SK-N-SH (cell line): Measurements from ENCODE around the gene RPL3. TPM values are rescaled to one million over a fixed set of nuclear protein-coding genes. Genes with fewer than 3 reads are reported as not detected.

Experiments used
- CTCF ChIA-PET: fragments of 300-600, 350-600 bp; formaldehyde crosslinking; extraction: SDS; loops from one replicate; lab custom pipeline; 2021; lab: Yijun Ruan, JAX
- POLR2A ChIA-PET: fragments of 350-600 bp; sonication (Branson Sonifier 250); formaldehyde crosslinking; extraction: SDS; loops from one replicate; lab custom pipeline; 2020; ENCODE audit warnings: antibody characterized with exemption, inconsistent platforms; lab: Yijun Ruan, JAX
- DNase-seq: peaks from one replicate; pipeline ENCODE4 v3.0.0; 2012
- H2AFZ ChIP-seq: fragments of 200-600 bp; sonication (generic); 2 replicates; pipeline ENCODE4 v1.8.1; 2016; ENCODE audit warnings: antibody characterized with exemption, mild to moderate bottlenecking, low read depth
- H3F3A ChIP-seq: fragments of 200-600 bp; sonication (generic); replicated peaks from 2 replicates; pipeline ENCODE3; 2016; ENCODE audit warnings: antibody characterized with exemption, mild to moderate bottlenecking; ENCODE audit not compliant: insufficient read depth
- H3K27ac ChIP-seq, 2 experiments: fragments of 200-500 bp in 1 of 2; fragments of 200-600 bp in 1 of 2; sonication (Bioruptor generic) in 1 of 2; sonication (generic), shearing (Covaris generic) in 1 of 2; 2 replicates each; pipeline versions ENCODE4 v1.5.1 to v1.6.1; 2014 to 2016; ENCODE audit warnings: low read depth in 2 of 2, inconsistent platforms in 1 of 2, low read length in 1 of 2, mild to moderate bottlenecking in 1 of 2, mixed read lengths in 1 of 2
- H3K27me3 ChIP-seq: fragments of 200-600 bp; sonication (generic), shearing (Covaris generic); 2 replicates; pipeline ENCODE4 v1.6.1; 2016; ENCODE audit warnings: mixed run types; ENCODE audit not compliant: insufficient read depth
- H3K36me3 ChIP-seq, 2 experiments: fragments of 200-500 bp in 1 of 2; fragments of 200-600 bp in 1 of 2; sonication (Bioruptor generic) in 1 of 2; sonication (generic) in 1 of 2; replicated peaks in 1 of 2; 2 replicates each; pipeline versions ENCODE3 to v1.5.1; 2014 to 2016; ENCODE audit warnings: low read length in 1 of 2, mild to moderate bottlenecking in 1 of 2; ENCODE audit not compliant: insufficient read depth in 2 of 2, control insufficient read depth in 1 of 2
- H3K4me1 ChIP-seq, 2 experiments: fragments of 200-500 bp in 1 of 2; fragments of 200-600 bp in 1 of 2; sonication (Bioruptor generic) in 1 of 2; sonication (generic), shearing (Covaris generic) in 1 of 2; 2 replicates each; pipeline versions ENCODE4 v1.5.1 to v1.6.1; 2014 to 2016; ENCODE audit warnings: low read depth in 1 of 2, low read length in 1 of 2, mixed run types in 1 of 2; ENCODE audit not compliant: insufficient read depth in 2 of 2, control insufficient read depth in 1 of 2
- H3K4me2 ChIP-seq: fragments of 200-600 bp; sonication (generic), shearing (Covaris generic); 2 replicates; pipeline ENCODE4 v1.6.1; 2017; ENCODE audit warnings: mixed run types
- H3K4me3 ChIP-seq, 2 experiments: fragments of 200-500 bp in 1 of 2; fragments of 200-600 bp in 1 of 2; sonication (Bioruptor generic) in 1 of 2; sonication (generic), shearing (Covaris generic) in 1 of 2; 2 replicates each; pipeline versions ENCODE4 v1.5.1 to v1.8.1; 2014 to 2016; ENCODE audit warnings: low read depth in 2 of 2, inconsistent platforms in 1 of 2, low read length in 1 of 2, mild to moderate bottlenecking in 1 of 2, mixed read lengths in 1 of 2, moderate library complexity in 1 of 2
- H3K79me2 ChIP-seq: fragments of 200-600 bp; sonication (generic); 2 replicates; pipeline ENCODE4 v1.8.1; 2017; ENCODE audit warnings: mild to moderate bottlenecking; ENCODE audit not compliant: insufficient read depth
- H3K9ac ChIP-seq: fragments of 200-600 bp; sonication (generic); 2 replicates; pipeline ENCODE4 v1.6.1; 2017; ENCODE audit warnings: mixed run types
- H3K9me2 ChIP-seq: fragments of 200-600 bp; sonication (generic); 2 replicates; pipeline ENCODE4 v1.6.1; 2017; ENCODE audit warnings: mixed run types
- H3K9me3 ChIP-seq: fragments of 200-600 bp; sonication (generic); 2 replicates; pipeline ENCODE4 v1.6.1; 2017; ENCODE audit warnings: mixed run types, mild to moderate bottlenecking, moderate library complexity
- H4K20me1 ChIP-seq: fragments of 200-600 bp; sonication (generic); 2 replicates; pipeline ENCODE4 v1.6.1; 2017; ENCODE audit warnings: mild to moderate bottlenecking, mixed run types; ENCODE audit not compliant: insufficient read depth
- CHD2 ChIP-seq: fragments of 150-350 bp; IDR thresholded peaks from 2 replicates; pipeline ENCODE4 v1.6.1; 2018; ENCODE audit warnings: low read length; ENCODE audit not compliant: partially characterized antibody
- EP300 ChIP-seq, 2 experiments: IDR thresholded peaks; 2 replicates each; pipeline versions ENCODE4 v1.4.0 to v1.6.1; 2012; ENCODE audit warnings: borderline replicate concordance in 1 of 2, low read depth in 1 of 2, low read length in 1 of 2
- EZH2phosphoT487 ChIP-seq: fragments of 200-600 bp; sonication (generic); IDR thresholded peaks from 2 replicates; pipeline ENCODE4 v1.6.1; 2017; ENCODE audit warnings: low read depth, mixed run types, mild to moderate bottlenecking, antibody characterized with exemption, moderate library complexity, borderline replicate concordance
- FOSL2 ChIP-seq: IDR thresholded peaks from 2 replicates; pipeline ENCODE4 v1.4.0; 2012; ENCODE audit warnings: low read depth, mild to moderate bottlenecking, moderate library complexity, borderline replicate concordance
- JUND ChIP-seq: IDR thresholded peaks from 2 replicates; pipeline ENCODE4 v1.4.0; 2012
- MAX ChIP-seq: IDR thresholded peaks from 2 replicates; pipeline ENCODE4 v1.4.0; 2012; ENCODE audit warnings: low read depth
- RAD21 ChIP-seq: IDR thresholded peaks from 2 replicates; pipeline ENCODE4 v1.6.1; 2012; ENCODE audit warnings: mild to moderate bottlenecking, low read length
- SIN3A ChIP-seq: IDR thresholded peaks from 2 replicates; pipeline ENCODE4 v1.6.1; 2012; ENCODE audit warnings: low read depth, mild to moderate bottlenecking, low read length, moderate library complexity, borderline replicate concordance
- SMC3 ChIP-seq: IDR thresholded peaks from 2 replicates; pipeline ENCODE4 v1.6.1; 2012; ENCODE audit warnings: low read depth, low read length, improper control_type of control experiment
- TAF1 ChIP-seq: IDR thresholded peaks from 2 replicates; pipeline ENCODE4 v1.6.1; 2012; ENCODE audit warnings: low read depth, mild to moderate bottlenecking, low read length, moderate library complexity, borderline replicate concordance
- TCF12 ChIP-seq: IDR thresholded peaks from 2 replicates; pipeline ENCODE4 v1.4.0; 2012
- USF2 ChIP-seq: fragments of 150-350 bp; IDR thresholded peaks from 2 replicates; pipeline ENCODE4 v1.6.1; 2017; ENCODE audit warnings: antibody characterized with exemption, low read length, low read depth, borderline replicate concordance
- WGBS: methylation state at CpG from one replicate; pipeline ENCODE4 v1.1.6; 2017; ENCODE audit warnings: low lambda C conversion rate; 5-methylcytosine and 5-hydroxymethylcytosine counted together
- polyA plus RNA-seq, 3 experiments: library from polyadenylated mRNA; depleted of rRNA; stranded (reverse); fragments of >200 nt; gene quantifications; 2 replicates each; pipeline ENCODE4 v1.2.3, GENCODE V29; 2012
- TF ChIP-seq, protein P1 (sequence below): fragments of 200-600 bp; sonication (generic); IDR thresholded peaks from 2 replicates; pipeline ENCODE4 v1.6.1; 2017; ENCODE audit warnings: antibody characterized with exemption, mild to moderate bottlenecking, moderate library complexity
- TF ChIP-seq, protein P2 (sequence below): IDR thresholded peaks from 2 replicates; pipeline ENCODE4 v1.6.1; 2012; ENCODE audit warnings: mild to moderate bottlenecking, low read depth, low read length, moderate library complexity

RPL3 gene
- polyA plus RNA-seq, 1 of the 3 experiments (the other 2 are of a cell fraction): 4,976 TPM

DNA sequence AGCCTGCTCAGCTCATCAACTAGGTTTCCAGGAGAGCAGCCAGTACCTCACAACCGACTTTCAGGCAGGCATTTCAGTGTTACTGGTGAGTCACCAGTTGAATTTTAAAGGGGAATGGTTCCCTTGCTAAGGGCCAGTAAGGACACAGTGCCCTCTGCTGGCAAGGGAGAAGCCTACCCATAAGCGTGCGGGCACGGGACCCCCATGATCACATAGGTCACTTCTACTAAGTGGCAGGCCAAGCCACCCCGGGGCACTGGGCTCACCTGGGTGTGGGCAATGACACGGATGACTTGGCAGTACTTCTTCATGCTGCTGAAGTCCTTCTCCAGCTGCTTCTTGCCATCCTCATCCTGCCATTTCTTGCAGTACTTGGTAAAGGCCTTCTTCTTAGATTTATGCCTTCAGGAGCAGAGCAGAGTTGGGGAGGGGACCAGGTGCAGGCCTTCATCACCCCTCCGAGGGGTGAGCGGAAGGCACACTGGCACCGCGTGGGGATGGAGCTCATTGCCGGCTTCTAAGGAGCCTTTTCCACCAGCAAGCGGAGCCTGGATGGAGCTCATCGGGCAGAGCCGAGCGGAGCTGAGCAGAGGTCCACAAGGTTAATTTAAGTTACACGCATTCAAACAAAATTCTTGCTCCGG, 2.9 kb downstream of the RPL3 start:
- POLR2A ChIA-PET: interaction anchor here (0.6 to 0.8 kb wide), 2 partner anchors 149 to 194 kb away, joined by 3 read pairs; no protein-coding TSS in a partner anchor
- H4K20me1 ChIP-seq: peaks cover 75% of the 10 kb centered on the region
- H3F3A ChIP-seq: peaks cover 34% of the 10 kb centered on the region
- peak overlapping the region; percentile 84 for H3K4me2 ChIP-seq
- peaks cover 12 to 26% of the 10 kb centered on the region in 2 experiments; a peak in 2 of 4 replicates for H3K4me1 ChIP-seq
- no peak overlapping the region for H2AFZ ChIP-seq
- H3K27me3 ChIP-seq: no peaks in the 10 kb centered on the region
- DNase-seq: peak; percentile 57
- peak overlapping the region in 1 of 2 experiments; percentile 39; a peak in 2 of 4 replicates for H3K27ac ChIP-seq
- H3K36me3 ChIP-seq: peaks cover 31 to 57% of the 10 kb centered on the region in 2 experiments
- no peaks in the 10 kb centered on the region for H3K9me2 ChIP-seq
- peak; percentile 25; the same call in 1 of the 2 replicates for TF ChIP-seq JUND
- TF ChIP-seq, protein P1, sequence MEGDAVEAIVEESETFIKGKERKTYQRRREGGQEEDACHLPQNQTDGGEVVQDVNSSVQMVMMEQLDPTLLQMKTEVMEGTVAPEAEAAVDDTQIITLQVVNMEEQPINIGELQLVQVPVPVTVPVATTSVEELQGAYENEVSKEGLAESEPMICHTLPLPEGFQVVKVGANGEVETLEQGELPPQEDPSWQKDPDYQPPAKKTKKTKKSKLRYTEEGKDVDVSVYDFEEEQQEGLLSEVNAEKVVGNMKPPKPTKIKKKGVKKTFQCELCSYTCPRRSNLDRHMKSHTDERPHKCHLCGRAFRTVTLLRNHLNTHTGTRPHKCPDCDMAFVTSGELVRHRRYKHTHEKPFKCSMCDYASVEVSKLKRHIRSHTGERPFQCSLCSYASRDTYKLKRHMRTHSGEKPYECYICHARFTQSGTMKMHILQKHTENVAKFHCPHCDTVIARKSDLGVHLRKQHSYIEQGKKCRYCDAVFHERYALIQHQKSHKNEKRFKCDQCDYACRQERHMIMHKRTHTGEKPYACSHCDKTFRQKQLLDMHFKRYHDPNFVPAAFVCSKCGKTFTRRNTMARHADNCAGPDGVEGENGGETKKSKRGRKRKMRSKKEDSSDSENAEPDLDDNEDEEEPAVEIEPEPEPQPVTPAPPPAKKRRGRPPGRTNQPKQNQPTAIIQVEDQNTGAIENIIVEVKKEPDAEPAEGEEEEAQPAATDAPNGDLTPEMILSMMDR: peak; percentile 75
- TF ChIP-seq CHD2: no peak
- TF ChIP-seq RAD21: peak; percentile 45
- no peak for TF ChIP-seq EP300 (IDR thresholded peaks at IDR 0.05; ENCODE audit: borderline replicate concordance in 1 of 2, low read depth in 1 of 2, low read length in 1 of 2)
- TF ChIP-seq SIN3A: 0 out of 2 replicates have a peak, but pooled peaks have one; percentile 14
- TF ChIP-seq SMC3: peak; percentile 30; the same call in 1 of the 2 replicates
- no peak for TF ChIP-seq EZH2phosphoT487
- TF ChIP-seq FOSL2: peak; percentile 69
- TF ChIP-seq, all 33 proteins: peak for 6
- Histone ChIP-seq H3K9ac (peak overlapping the region; percentile 95; the same call in 1 of the 2 replicates), H3K9me3 (no peaks in the 10 kb centered on the region), H3K79me2 (peaks cover 44% of the 10 kb centered on the region), H3K4me3 (peak overlapping the region; percentile 66 to 79)
- CTCF ChIA-PET: interaction anchor here (0.5 to 4.7 kb wide), 18 partner anchors 8 to 181 kb away, joined by 3 to 15 read pairs (median 4); no protein-coding TSS in a partner anchor
- 13% methylated on average over 3 of the region's 17 CpGs for WGBS

GRCh38 chr22:39315389-39315788, 4.0 kb downstream of the RPL3 start:
- no peaks in the 10 kb centered on the region for H3K9me2 ChIP-seq
- POLR2A ChIA-PET: no interaction called here
- H3K4me3 ChIP-seq: no peak overlapping the region; a peak in 2 of 4 replicates
- peaks cover 76% of the 10 kb centered on the region for H4K20me1 ChIP-seq
- H3K27ac ChIP-seq: peak overlapping the region in 1 of 2 experiments; percentile 39; a peak in 1 of 4 replicates
- peak overlapping the region; percentile 52; the same call in 1 of the 2 replicates for H3K9ac ChIP-seq
- peaks cover 12 to 24% of the 10 kb centered on the region in 2 experiments; a peak in 2 of 4 replicates for H3K4me1 ChIP-seq
- H3K36me3 ChIP-seq: peaks cover 31 to 57% of the 10 kb centered on the region in 2 experiments
- H2AFZ ChIP-seq: no peak overlapping the region
- WGBS: no CpG with 5 or more reads among the region's 13 CpGs
- no peaks in the 10 kb centered on the region for H3K27me3 ChIP-seq
- H3K79me2 ChIP-seq: peaks cover 44% of the 10 kb centered on the region
- CTCF ChIA-PET: interaction anchor here (0.8 to 4.7 kb wide), 10 partner anchors 9 to 214 kb away, joined by 3 to 15 read pairs (median 5); no protein-coding TSS in a partner anchor
- H3F3A ChIP-seq: peaks cover 35% of the 10 kb centered on the region
- H3K9me3 ChIP-seq: no peaks in the 10 kb centered on the region
- H3K4me2 ChIP-seq: peak overlapping the region; percentile 84
- no peak for DNase-seq
- no peak for TF ChIP-seq EP300 (IDR thresholded peaks at IDR 0.05; ENCODE audit: borderline replicate concordance in 1 of 2, low read depth in 1 of 2, low read length in 1 of 2)
- no peak for TF ChIP-seq TCF12
- no peak for TF ChIP-seq FOSL2
- no peak for TF ChIP-seq USF2
- no peak for TF ChIP-seq MAX
- TF ChIP-seq, protein P2, sequence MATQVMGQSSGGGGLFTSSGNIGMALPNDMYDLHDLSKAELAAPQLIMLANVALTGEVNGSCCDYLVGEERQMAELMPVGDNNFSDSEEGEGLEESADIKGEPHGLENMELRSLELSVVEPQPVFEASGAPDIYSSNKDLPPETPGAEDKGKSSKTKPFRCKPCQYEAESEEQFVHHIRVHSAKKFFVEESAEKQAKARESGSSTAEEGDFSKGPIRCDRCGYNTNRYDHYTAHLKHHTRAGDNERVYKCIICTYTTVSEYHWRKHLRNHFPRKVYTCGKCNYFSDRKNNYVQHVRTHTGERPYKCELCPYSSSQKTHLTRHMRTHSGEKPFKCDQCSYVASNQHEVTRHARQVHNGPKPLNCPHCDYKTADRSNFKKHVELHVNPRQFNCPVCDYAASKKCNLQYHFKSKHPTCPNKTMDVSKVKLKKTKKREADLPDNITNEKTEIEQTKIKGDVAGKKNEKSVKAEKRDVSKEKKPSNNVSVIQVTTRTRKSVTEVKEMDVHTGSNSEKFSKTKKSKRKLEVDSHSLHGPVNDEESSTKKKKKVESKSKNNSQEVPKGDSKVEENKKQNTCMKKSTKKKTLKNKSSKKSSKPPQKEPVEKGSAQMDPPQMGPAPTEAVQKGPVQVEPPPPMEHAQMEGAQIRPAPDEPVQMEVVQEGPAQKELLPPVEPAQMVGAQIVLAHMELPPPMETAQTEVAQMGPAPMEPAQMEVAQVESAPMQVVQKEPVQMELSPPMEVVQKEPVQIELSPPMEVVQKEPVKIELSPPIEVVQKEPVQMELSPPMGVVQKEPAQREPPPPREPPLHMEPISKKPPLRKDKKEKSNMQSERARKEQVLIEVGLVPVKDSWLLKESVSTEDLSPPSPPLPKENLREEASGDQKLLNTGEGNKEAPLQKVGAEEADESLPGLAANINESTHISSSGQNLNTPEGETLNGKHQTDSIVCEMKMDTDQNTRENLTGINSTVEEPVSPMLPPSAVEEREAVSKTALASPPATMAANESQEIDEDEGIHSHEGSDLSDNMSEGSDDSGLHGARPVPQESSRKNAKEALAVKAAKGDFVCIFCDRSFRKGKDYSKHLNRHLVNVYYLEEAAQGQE: no peak
- no peak for TF ChIP-seq TAF1
- TF ChIP-seq JUND: no peak
- TF ChIP-seq, protein P1: no peak
- TF ChIP-seq SIN3A: no peak
